HG02588 (cell line): ENCODE results near the gene FMNL2.
A peak's percentile ranks its signal among the peaks of the same experiment; 100 is the strongest.
"Not testable (repeated sequence)": the region's sequence is repeated elsewhere in the genome, so short reads cannot be mapped to it uniquely, and the experiment has no call there.

Experiments used
- ATAC-seq: cut with Tn5 transposase; IDR thresholded peaks from one replicate; pipeline ENCODE4 v1.9.1; 2021; ENCODE audit warnings: mild to moderate bottlenecking, moderate library complexity; ENCODE audit not compliant: unreplicated experiment

FMNL2 gene

DNA sequence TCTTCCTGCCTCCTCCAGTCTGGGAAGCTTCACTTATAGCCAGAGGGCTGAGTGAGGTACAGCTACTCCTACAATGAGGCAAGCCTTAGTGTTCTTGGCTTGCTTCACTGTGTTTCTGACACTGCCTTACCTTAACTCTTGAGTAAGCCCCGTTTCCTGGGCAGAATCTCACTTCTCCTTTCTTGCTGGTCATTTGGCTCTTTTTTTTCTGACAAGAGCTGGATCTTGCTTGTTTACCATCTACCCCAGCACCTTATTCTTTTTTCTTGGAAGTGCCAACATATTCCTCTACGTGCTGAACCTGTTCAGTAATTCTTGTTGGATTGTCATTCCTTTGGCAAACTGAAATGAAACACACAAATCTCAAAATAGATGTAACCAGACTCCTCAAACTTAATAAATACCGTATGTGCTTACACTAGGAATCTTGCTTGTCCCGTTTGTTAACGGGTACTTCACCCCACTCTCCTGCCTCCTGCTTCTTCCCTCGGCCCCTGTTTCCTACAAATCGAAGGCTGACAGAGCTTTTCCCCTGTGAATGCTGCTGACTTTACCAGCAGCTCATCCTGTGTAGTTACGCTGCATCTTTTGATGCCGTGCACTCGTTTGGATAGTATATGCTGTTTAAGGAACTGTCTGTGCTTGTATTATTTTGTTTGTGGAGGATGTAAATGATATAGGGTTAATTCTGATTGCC is 132.2 kb downstream of the FMNL2 start:
- ATAC-seq = peak; percentile 91

- ATAC-seq = no peak
Measured at GRCh38 chr2:152467677-152468410, 132.9 kb downstream of the FMNL2 start.

- ATAC-seq = no peak
Measured at GRCh38 chr2:152468899-152469692, 134.1 kb downstream of the FMNL2 start.

GRCh38 chr2:152470861-152471854 is 136.2 kb downstream of the FMNL2 start:
- ATAC-seq = no peak

DNA sequence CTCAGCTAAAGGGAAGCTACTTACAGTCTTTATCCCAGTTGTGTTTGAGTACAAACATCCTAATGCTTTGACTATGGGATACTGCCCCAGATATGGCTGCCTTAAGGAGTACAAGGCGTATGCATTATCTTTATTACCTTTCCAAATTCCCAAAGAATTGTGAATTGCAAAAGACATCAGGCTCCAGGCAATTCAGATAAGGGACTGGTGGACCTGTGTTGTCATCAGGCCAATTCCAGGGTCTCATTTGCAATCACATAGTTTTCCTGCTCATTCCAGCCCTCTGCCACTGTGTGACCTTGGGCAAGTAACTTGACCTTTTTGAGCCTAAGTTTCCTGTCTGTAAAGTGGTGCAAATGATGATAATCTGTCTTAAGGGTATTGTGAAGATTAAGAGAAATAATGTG is 137.5 kb downstream of the FMNL2 start:
- ATAC-seq = no peak

GRCh38 chr2:152473151-152473857 is 138.3 kb downstream of the FMNL2 start:
- no peak for ATAC-seq

- not testable (repeated sequence) for ATAC-seq
Measured at GRCh38 chr2:152474523-152474922, 139.5 kb downstream of the FMNL2 start.

GRCh38 chr2:152475982-152476381 is 141.0 kb downstream of the FMNL2 start:
- ATAC-seq = no peak

GRCh38 chr2:152477347-152478092 is 142.5 kb downstream of the FMNL2 start:
- no peak for ATAC-seq

DNA sequence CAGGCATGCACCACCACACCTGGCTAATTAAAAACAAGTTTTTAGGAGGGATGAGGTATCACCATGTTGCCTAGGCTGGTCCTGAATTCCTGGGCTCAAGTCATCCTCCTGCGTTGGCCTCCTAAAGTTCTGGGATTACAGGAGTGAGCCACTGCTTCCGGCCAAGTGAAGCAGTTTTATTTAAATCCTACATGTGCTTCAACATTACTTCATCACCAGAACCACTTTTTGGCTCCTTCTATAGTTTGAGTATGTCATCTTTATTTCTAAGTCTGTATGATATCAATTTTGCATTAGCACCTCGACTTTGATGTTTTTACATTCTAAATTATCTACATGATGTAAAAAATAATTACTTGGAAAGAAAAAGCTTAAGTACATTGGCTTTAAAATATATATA is 144.3 kb downstream of the FMNL2 start:
- no peak for ATAC-seq

GRCh38 chr2:152480821-152481399 is 145.9 kb downstream of the FMNL2 start:
- ATAC-seq = no peak

GRCh38 chr2:152481881-152482583 is 147.1 kb downstream of the FMNL2 start:
- no peak for ATAC-seq

- ATAC-seq = no peak
Measured at GRCh38 chr2:152483276-152484063, 148.5 kb downstream of the FMNL2 start.

DNA sequence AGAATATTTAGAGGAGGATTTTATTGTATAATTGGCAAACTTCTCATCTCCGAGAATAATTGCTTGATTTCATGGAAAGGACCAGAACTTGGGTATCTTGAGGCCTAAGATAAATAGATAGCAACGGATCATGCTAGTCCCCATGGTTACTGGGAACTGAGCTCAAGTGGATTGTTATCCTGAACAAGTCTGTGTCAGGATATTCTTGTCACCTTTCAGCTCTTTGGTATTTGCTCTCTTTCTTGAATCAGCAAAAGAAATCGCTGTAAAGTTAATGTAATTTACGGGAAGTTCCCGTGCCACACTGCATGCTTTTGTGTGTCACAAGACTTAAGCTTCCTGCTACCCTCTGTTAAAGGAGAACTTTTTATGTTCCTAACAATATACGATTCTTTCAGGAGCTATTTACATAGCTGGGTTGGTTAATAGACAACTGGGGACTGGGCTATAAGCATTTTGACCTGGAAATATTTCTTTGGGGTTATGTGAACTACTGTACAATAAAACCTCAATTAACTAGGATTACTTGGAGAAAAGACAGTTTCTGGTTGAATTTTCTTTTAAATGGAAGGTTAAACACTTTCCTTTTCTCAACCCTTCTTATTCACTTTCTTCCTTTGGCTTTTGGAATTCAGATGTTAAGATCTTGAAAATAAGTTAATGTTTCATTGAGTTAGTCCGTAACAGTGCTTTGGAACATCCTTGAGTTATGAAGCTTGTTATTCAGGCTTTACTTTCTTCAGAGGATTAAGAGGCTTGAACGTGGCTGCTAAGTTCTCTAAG is 151.2 kb downstream of the FMNL2 start:
- no peak for ATAC-seq

DNA sequence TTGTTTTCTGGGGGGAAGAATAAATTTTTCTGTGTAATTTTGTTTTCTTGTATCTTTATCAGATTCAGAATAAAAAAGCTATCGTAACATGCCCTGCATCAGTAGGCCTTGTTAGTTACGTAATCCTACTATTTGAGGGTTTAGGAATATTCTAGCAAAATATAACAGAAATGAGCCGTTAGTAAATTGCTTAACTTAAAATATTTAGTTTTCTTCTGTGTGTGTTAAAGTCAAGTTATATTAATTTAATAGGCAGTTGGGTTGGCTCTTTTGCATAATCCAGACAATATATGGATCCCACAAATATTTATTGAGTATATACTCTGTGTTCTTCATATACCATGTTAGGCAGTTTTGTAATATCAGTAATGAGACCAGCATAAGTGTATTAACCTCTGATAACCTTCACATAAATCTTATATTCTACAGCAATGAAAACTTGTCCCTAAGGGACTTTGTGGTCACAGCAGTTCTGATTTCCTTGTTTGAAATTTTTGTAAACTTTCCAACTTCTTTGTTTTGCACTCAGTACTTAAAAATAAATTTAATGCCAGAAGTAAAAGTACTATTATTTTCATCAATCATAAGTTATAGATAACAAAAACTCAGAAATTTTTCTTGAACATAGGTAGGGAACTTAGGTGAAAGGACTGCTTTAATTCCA is 151.9 kb downstream of the FMNL2 start:
- no peak for ATAC-seq

DNA sequence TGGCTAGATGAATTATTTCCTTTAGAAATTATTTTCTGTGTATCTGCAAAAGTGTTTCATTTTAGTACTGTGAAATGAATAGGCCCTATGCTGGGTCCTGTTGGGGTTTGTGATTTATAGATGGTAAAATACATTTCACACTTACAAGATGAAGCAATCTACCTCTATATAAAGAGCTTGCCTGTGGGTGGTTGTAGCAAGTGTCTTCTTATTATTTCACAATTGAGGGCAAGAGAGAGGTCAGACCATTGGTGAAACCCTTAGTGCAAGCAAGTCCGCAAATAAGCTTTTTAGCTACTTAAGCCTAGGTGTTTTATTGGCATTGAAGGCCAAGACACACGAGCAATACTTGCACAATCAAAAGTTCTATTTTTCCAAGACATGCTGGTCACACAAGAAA is 153.1 kb downstream of the FMNL2 start:
- no peak for ATAC-seq
